GM18519 (cell line): ENCODE data around the gene S100A1.
"Not testable (repeated sequence)": the region's sequence is repeated elsewhere in the genome, so short reads cannot be mapped to it uniquely, and the experiment has no call there.

ENCODE experiments used
- ATAC-seq: cut with Tn5 transposase; IDR thresholded peaks from one replicate; pipeline ENCODE4 v1.9.1; 2021; ENCODE audit warnings: mild to moderate bottlenecking, moderate library complexity; ENCODE audit not compliant: unreplicated experiment, low FRiP score

Gene S100A1

GRCh38 chr1:153627715-153628626 lies at the start of gene S100A1:
Gene S100A1, plus strand, starts transcription at chr1:153628434. Its CDS starts 2,088 bp downstream, at chr1:153630522.
- no peak for ATAC-seq

- ATAC-seq = no peak
Observed at GRCh38 chr1:153578490-153578889, 49.7 kb upstream of the S100A1 start.

GRCh38 chr1:153578936-153579335 lies 49.3 kb upstream of the S100A1 start:
- ATAC-seq = no peak

- ATAC-seq = not testable (repeated sequence)
Observed at GRCh38 chr1:153582836-153583235, 45.4 kb upstream of the S100A1 start.

GRCh38 chr1:153583514-153583913 lies 44.7 kb upstream of the S100A1 start:
- not testable (repeated sequence) for ATAC-seq

- ATAC-seq = no peak
Observed at GRCh38 chr1:153583976-153584375, 44.3 kb upstream of the S100A1 start.

- no peak for ATAC-seq
Observed at GRCh38 chr1:153585006-153585405, 43.2 kb upstream of the S100A1 start.

- no peak for ATAC-seq
Observed at GRCh38 chr1:153586347-153586746, 41.9 kb upstream of the S100A1 start.

GRCh38 chr1:153587314-153587713 lies 40.9 kb upstream of the S100A1 start:
- ATAC-seq = no peak

GRCh38 chr1:153588033-153588432 lies 40.2 kb upstream of the S100A1 start:
- ATAC-seq = not testable (repeated sequence)

GRCh38 chr1:153588482-153588881 lies 39.8 kb upstream of the S100A1 start:
- no peak for ATAC-seq

- no peak for ATAC-seq
Observed at GRCh38 chr1:153592748-153593147, 35.5 kb upstream of the S100A1 start.

- ATAC-seq = no peak
Observed at GRCh38 chr1:153597206-153597605, 31.0 kb upstream of the S100A1 start.

- peak; percentile 87 for ATAC-seq
Observed at GRCh38 chr1:153598309-153599172, 29.7 kb upstream of the S100A1 start.

GRCh38 chr1:153599847-153600246 lies 28.4 kb upstream of the S100A1 start:
- no peak for ATAC-seq

GRCh38 chr1:153602749-153603148 lies 25.5 kb upstream of the S100A1 start:
- no peak for ATAC-seq

- no peak for ATAC-seq
Observed at GRCh38 chr1:153606194-153606593, 22.0 kb upstream of the S100A1 start.

GRCh38 chr1:153607381-153607780 lies 20.9 kb upstream of the S100A1 start:
- no peak for ATAC-seq

GRCh38 chr1:153608089-153608682 lies 20.0 kb upstream of the S100A1 start:
- ATAC-seq = no peak

- ATAC-seq = no peak
Observed at GRCh38 chr1:153608742-153609584, 19.3 kb upstream of the S100A1 start.
